ENCODE data around the gene MPP3. TPM values are rescaled to one million over a fixed set of nuclear protein-coding genes. Genes with fewer than 3 reads are reported as not detected.

MPP3 gene
- total and polyA plus RNA-seq, 9 of the 15 experiments (the other 6 are each of a cell fraction or from before 2014, with no cell fraction given) = 0.41 to 10.4 (median 4.5) TPM

- 0 out of 4 replicates have a peak overlapping the region, but pooled peaks of 1 of the 2 experiments have one; percentile 4 for H3K9ac ChIP-seq (ENCODE audit: insufficient read depth in 1 of 2, low read depth in 2 of 2, low read length in 2 of 2)
- in situ Hi-C loops (cut with MboI) (no loop called here), intact Hi-C loops (cut with micrococcal nuclease) (loop anchor here (10.0 kb wide), 1 partner anchor 149 kb away; no protein-coding TSS in a partner anchor)
- H3K9me1 ChIP-seq (ENCODE audit: control insufficient read depth, insufficient read depth, low read length) = no peaks in the 10 kb centered on the region
- WGBS (ENCODE audit: insufficient coverage, low coverage, missing lambda C conversion rate) = 23% methylated on average over 5 of the region's 5 CpGs
- ChIA-PET POLR2A (interaction anchor here (1.4 kb wide), 1 partner anchor 69 kb away, joined by 3 read pairs; no protein-coding TSS in a partner anchor), CTCF (ENCODE audit: low intra/inter-chr PET ratio) (no interaction called here)
- H3K36me3 ChIP-seq (ENCODE audit: control insufficient read depth, insufficient read depth, low read length) = no peaks in the 10 kb centered on the region
- FAIRE-seq (no peak), DNase-seq (ENCODE audit: extremely low read depth in 1 of 4, low spot score in 3 of 4) (no peak), ATAC-seq (no peak)
- H3K9me3 ChIP-seq (replicated peaks; ENCODE audit: control insufficient read depth, insufficient read depth, low read depth, low read length) = no peaks in the 10 kb centered on the region
- no peak overlapping the region for H3K4me2 ChIP-seq (ENCODE audit: insufficient read depth, low read length)
- H3K27ac ChIP-seq (ENCODE audit: extremely low read depth, low read depth, low read length) = no peak overlapping the region
- H3K4me1 ChIP-seq (replicated peaks in 1 of 2; ENCODE audit: control insufficient read depth in 2 of 2, insufficient read depth in 2 of 2, low read length in 2 of 2) = peaks cover 16 to 22% of the 10 kb centered on the region in 2 experiments
- BruUV-seq (replicated peaks) = no TSS peak
- no peaks in the 10 kb centered on the region for H3K79me2 ChIP-seq (ENCODE audit: control insufficient read depth, insufficient read depth, low read length)
- no peaks in the 10 kb centered on the region; the same call in 1 of the 2 replicates for H4K20me1 ChIP-seq (replicated peaks; ENCODE audit: control insufficient read depth, insufficient read depth, low read length)
- H2AFZ ChIP-seq (ENCODE audit: low read depth, low read length) = no peak overlapping the region
- H3K27me3 ChIP-seq (ENCODE audit: control insufficient read depth in 2 of 2, insufficient read depth in 2 of 2, low read length in 2 of 2) = peaks cover 6 to 13% of the 10 kb centered on the region in 2 experiments
- TF ChIP-seq LCOR (CRISPR knock-in tag; IDR thresholded peaks at IDR 0.05) (no peak), ZFPM2 (CRISPR knock-in tag; IDR thresholded peaks at IDR 0.05) (no peak), SAFB2 (IDR thresholded peaks at IDR 0.05; ENCODE audit: borderline replicate concordance, low read depth, low read length, severe bottlenecking) (no peak), HCFC1 (IDR thresholded peaks at IDR 0.05; ENCODE audit: low read depth, low read length) (no peak), MEF2D (tag; conservative IDR thresholded peaks at IDR 0.05; ENCODE audit: low read depth) (no peak), ZNF584 (CRISPR knock-in tag; IDR thresholded peaks at IDR 0.05; ENCODE audit: low read depth) (no peak), ZNF785 (CRISPR knock-in tag; IDR thresholded peaks at IDR 0.05) (no peak), SNIP1 (IDR thresholded peaks at IDR 0.05; ENCODE audit: low read depth) (no peak), FOXA1 (IDR thresholded peaks at IDR 0.05; ENCODE audit: borderline replicate concordance) (no peak), HEY1 (CRISPR knock-in tag; IDR thresholded peaks at IDR 0.05; ENCODE audit: borderline replicate concordance) (no peak)
- H3K4me3 ChIP-seq = no peak overlapping the region
These were observed 11.3 kb upstream of the MPP3 start for GRCh38 chr17:43844241-43844640.

Data from K562 (cell line).